ENCODE data around the gene NTRK1.
A peak's percentile ranks its signal among the peaks of the same experiment; 100 is the strongest.

DNA sequence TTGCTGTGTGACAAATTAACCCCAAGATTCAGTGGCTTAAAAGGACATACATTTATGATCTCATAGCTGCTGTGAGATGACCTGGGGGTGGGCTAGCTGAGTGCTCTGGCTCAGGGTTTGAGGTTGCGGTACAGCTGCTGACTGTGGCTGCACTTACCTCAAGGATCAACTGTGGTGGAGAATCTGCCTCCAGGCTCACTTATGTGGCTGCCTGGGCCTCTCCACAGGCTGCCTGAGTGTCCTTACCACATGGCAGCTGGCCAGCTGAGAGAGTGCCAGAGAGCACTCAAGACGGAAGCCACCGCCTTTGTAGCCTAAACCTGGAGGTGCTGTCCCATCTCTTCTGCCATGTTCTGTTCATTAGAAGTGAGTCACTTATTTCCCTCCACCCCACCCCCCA is 65.5 kb downstream of the NTRK1 start:
- TF ChIP-seq, protein P1, sequence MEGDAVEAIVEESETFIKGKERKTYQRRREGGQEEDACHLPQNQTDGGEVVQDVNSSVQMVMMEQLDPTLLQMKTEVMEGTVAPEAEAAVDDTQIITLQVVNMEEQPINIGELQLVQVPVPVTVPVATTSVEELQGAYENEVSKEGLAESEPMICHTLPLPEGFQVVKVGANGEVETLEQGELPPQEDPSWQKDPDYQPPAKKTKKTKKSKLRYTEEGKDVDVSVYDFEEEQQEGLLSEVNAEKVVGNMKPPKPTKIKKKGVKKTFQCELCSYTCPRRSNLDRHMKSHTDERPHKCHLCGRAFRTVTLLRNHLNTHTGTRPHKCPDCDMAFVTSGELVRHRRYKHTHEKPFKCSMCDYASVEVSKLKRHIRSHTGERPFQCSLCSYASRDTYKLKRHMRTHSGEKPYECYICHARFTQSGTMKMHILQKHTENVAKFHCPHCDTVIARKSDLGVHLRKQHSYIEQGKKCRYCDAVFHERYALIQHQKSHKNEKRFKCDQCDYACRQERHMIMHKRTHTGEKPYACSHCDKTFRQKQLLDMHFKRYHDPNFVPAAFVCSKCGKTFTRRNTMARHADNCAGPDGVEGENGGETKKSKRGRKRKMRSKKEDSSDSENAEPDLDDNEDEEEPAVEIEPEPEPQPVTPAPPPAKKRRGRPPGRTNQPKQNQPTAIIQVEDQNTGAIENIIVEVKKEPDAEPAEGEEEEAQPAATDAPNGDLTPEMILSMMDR (IDR thresholded peaks at IDR 0.05; ENCODE audit: insufficient read depth, low read length), result no peak
- TF ChIP-seq GABPA (IDR thresholded peaks at IDR 0.05; ENCODE audit: low read depth) (no peak), POLR2AphosphoS5 (IDR thresholded peaks at IDR 0.05; ENCODE audit: low read depth) (peak; percentile 96)
- TF ChIP-seq, protein P2, sequence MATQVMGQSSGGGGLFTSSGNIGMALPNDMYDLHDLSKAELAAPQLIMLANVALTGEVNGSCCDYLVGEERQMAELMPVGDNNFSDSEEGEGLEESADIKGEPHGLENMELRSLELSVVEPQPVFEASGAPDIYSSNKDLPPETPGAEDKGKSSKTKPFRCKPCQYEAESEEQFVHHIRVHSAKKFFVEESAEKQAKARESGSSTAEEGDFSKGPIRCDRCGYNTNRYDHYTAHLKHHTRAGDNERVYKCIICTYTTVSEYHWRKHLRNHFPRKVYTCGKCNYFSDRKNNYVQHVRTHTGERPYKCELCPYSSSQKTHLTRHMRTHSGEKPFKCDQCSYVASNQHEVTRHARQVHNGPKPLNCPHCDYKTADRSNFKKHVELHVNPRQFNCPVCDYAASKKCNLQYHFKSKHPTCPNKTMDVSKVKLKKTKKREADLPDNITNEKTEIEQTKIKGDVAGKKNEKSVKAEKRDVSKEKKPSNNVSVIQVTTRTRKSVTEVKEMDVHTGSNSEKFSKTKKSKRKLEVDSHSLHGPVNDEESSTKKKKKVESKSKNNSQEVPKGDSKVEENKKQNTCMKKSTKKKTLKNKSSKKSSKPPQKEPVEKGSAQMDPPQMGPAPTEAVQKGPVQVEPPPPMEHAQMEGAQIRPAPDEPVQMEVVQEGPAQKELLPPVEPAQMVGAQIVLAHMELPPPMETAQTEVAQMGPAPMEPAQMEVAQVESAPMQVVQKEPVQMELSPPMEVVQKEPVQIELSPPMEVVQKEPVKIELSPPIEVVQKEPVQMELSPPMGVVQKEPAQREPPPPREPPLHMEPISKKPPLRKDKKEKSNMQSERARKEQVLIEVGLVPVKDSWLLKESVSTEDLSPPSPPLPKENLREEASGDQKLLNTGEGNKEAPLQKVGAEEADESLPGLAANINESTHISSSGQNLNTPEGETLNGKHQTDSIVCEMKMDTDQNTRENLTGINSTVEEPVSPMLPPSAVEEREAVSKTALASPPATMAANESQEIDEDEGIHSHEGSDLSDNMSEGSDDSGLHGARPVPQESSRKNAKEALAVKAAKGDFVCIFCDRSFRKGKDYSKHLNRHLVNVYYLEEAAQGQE (IDR thresholded peaks at IDR 0.05; ENCODE audit: insufficient replicate concordance, low read depth), result no peak
